HL-60/S4 (cell line): Measurements from ENCODE around the gene FGG.

Experiments used
- in situ Hi-C: fragments of 300-500 bp; cut with MboI; formaldehyde crosslinking; loops from 2 replicates; pipeline ENCODE4 v1.14.3; 2022; ENCODE audit warnings: low sequenced_read_pairs

Gene FGG

DNA sequence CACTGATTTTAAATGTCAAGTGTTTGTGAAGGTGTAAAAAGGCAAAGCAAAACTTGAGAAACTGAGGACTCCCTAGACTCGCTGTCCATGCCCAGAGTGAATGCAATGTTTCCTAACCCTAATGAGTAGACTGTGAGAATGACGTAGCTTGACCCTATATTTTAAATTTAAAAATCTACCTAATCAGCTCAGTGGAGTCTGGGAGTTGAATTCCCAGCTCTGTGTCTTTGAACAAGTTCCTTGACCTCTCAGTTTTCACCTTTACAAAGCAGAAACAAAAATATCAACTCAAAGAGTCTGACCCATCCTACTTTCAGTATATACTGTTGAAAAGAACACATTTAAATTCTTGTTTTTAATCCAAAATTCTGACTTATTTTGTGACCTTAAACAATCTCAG, 24.3 kb downstream of the FGG start:
- in situ Hi-C loops: no loop called here

DNA sequence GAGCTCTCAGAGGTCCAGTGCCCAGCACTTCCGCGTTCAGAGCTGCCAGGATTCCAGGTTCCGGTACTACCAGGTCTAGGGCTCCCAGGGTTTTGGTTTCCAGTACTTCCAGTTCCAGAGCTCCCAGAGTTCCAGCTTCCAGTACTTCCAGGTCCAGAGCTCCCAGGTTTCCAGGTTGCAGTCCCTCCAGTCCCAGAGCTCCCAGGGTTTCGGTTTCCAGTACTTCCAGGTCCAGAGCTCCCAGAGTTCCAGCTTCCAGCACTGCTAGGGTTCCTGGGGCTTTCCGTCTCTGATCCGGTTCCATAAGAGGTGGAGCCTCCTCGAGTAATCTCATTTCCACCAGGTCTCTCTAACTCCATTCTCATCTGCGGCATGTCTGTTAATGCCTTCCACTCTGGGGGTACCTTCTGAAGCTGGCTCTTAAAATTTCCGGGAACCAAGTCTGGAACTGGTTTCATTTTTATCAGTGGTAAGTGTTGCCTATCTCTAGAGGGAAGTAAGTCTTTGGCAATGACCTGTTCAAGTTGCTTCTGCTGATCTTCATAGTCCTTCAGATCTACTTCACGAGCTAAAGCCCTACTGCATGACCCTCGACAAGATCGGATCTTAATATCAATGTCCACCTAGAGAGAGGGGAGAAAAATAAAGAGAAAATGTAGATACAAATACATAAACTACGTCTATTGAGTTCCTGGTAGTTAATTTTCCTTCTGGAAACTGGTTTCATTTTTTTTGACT, 26.0 kb downstream of the FGG start:
- in situ Hi-C loops: no loop called here

DNA sequence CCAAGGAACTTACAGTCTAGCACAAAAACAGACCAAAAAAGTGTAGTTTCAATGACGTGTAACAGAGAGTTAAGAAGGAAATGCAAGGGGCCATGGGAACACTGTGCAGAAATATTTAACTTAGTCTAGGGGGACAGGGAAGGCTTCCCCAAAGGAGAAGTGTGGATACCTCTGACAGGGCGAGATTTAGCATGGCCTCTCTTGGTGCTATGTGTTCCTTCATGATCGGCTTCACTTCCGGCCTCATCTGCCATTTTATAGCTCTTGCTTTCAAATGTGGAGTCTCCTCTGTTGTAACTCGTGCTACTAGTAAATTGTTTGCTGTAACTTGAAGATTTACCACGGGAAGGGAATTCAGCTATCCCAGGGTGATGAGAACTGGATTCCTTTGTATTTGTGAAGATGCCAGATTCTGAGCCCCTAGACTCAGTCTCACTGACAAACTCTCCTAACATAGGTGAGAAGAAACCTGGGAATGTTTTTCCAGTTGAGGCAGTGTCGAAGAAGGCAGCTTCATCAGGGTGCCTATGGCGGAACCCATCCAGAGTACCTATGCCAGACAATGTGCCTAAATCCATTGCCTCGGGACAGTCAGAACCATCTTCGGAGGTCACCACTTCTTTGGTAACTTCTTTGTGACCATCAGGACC, 27.0 kb downstream of the FGG start:
- in situ Hi-C loops: no loop called here

DNA sequence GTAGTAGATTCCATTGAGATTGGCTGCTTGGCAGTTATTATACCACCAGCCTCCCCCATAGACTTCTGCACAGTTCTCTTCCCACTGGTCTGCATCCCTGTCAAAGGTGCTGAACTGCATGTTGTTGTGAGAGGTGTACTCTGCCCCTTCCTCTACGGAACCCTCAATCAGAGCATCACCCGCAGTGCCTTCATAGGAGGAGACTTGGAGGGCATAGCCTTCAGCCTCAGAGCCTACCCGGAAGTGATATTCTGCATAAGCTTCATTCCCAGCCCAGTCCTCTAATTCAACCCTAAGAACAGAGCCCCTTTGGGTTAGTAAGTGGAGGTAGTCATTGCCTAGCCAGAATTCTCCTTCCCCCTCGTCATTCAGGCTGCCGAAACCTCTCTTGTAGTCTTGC, 28.2 kb downstream of the FGG start:
- in situ Hi-C loops: no loop called here

DNA sequence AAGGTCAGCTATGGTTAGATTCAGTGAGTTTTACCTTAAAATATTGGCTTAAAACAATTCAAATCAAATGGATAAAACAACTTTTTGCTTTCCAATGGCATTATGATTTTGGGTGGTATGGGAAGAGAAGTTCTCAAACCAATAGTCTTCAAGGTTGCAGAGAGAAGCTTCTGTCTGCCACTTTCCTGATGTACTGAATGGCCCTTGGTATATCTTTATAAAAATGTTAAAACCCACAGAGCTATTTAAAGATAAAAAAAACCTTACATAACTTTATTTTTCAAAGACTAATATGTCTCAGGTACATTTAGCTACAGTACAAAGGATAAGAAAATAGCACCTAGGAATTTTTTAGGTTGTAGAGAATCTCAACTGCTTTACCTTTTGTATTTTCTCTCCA, 28.8 kb downstream of the FGG start:
- in situ Hi-C loops: no loop called here

DNA sequence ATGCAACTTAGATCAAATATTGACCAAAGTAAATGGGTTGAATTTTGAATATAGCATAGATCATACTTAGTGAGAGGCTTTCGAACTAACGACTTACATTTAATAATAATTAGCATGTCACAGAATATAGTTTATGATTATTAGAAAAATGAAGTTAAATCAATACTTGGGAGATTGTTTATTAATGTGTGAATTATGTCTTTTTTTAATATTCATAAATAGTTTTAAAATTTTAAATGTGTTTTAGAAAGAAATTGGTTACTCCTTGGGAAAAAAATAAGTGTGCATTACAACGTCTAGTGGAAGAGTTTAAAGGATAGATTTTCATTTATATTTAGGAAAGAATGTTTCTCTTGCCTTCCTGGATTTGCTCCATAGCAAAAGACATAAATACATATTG, 29.2 kb downstream of the FGG start:
- in situ Hi-C loops: no loop called here

DNA sequence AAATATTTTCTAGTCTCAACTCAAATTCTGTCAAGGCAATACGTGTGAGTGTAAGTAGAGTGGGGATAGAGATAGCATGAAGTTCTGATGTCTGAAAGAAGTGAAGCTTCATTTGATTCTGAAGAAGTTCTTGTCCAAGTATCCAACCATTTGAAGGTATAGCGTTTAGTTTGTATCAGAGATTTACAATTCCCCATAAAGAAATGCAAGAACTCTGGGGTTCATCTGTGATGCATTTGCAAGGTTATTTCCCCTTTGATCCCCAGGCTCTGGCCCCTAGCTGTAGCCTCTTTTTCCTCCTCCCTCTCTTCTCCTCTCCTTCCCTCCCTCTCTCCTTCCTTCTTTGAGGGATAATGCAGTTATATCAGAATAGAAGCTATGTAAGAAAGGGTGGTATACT, 29.7 kb downstream of the FGG start:
- in situ Hi-C loops: no loop called here

DNA sequence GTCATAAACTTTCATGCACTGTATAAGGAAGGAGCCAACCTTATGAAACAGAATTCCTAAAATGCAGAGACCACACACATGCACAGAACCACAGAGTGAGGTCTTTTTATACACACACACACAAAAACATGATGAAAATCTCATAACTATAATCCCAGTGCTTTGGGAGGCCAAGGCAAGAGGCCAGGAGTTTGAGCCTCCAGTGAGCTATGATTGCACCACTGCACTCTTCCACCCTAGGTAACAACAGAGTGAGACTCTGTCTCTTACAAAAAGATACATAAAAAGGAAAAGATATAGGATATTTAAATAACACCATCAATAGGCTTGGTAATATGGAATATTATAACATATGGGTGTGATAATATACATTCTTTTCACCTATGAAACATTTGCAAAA, 32.5 kb downstream of the FGG start:
- in situ Hi-C loops: no loop called here

DNA sequence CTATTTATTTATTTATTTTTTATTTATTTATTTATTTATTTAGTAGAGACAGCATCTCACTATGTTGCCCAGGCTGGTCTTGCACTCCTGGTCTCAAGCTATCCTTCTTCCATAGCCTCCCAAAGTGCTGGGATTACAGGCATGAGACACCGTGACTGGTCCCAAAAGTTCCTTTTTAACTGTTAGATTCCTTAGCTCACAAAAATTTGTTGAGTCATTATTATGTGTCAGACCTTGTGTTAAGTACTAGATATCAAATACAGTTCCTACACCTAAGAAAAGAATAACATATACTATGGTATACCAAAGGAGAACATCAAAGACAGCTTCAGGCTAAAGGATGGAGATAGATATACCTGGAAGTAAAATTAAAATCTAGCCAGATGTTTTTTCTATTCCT, 33.5 kb downstream of the FGG start:
- in situ Hi-C loops: no loop called here

DNA sequence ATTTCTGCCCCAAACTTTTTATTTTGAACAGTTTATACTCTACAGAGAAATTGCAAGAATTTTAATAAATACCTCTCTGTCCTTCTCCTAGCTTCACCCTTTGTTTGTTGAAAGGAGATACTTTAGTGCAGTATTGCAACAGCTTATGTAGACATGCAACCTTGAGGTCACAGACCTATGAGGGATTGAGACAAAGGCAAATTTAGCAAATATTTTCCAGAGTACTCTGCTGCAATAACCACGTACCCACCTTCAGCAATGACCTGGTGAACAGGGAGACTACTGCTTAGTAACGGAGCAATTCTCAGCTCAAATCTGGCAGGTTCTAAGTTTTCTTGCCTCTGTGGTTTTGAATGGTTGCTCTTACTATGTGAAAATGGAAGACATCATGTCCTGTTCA, 35.1 kb downstream of the FGG start:
- in situ Hi-C loops: no loop called here

DNA sequence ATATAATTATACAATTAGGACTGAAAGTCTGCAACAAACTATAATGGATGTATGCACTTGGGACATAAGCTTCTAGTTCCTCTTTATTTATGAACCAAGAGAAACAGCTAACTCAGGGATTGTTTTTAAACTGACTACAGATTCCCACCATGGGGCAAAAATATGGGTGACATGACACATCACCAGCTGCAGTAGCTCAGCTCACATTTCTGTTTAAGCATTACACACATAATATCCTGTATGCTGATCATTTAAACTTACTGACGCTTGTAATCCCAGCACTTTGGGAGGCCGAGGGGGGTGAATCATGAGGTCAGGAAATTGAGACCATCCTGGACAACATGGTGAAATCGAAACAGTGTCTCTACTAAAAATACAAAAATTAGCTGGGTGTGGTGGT, 38.1 kb downstream of the FGG start:
- in situ Hi-C loops: no loop called here

DNA sequence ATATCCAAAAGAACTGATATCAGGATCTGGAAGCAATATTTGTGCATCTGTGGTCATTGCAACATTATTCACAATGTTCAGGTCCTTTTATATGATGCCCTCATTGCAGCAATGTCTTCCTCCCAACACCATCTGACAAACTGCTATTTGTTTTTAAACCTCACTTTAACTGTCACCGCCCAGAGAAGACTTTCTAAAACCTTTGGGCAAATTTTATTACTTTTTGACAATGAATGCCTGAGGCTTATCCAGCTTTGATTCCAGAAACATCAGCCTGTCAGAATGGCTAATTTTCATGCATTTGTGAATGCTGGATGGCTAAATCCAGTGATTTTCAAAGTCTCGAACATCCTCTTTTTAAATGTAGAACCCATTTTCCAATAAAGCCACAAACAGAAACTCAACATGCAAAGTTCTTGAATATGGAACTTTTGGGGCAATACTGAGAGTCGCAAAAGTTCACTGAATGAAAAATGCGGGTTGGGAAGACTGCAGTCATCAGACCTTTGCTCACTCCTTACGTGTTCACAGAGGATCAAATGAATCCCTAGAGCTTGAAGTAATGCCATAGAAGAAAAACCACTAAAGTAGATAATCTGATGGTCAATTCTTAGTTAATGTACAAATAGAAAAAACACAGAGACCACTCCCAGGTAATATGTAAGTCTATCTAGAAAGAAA, 39.1 kb downstream of the FGG start:
- in situ Hi-C loops: no loop called here

DNA sequence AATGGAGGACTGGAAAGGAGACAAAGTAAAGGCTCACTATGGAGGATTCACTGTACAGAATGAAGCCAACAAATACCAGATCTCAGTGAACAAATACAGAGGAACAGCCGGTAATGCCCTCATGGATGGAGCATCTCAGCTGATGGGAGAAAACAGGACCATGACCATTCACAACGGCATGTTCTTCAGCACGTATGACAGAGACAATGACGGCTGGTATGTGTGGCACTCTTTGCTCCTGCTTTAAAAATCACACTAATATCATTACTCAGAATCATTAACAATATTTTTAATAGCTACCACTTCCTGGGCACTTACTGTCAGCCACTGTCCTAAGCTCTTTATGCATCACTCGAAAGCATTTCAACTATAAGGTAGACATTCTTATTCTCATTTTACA, 42.9 kb downstream of the FGG start:
- in situ Hi-C loops: no loop called here

DNA sequence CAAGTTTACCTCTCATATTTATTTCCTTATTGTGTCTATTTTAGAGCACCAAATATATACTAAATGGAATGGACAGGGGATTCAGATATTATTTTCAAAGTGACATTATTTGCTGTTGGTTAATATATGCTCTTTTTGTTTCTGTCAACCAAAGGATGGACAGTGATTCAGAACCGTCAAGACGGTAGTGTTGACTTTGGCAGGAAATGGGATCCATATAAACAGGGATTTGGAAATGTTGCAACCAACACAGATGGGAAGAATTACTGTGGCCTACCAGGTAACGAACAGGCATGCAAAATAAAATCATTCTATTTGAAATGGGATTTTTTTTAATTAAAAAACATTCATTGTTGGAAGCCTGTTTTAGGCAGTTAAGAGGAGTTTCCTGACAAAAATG, 43.4 kb downstream of the FGG start:
- in situ Hi-C loops: no loop called here

DNA sequence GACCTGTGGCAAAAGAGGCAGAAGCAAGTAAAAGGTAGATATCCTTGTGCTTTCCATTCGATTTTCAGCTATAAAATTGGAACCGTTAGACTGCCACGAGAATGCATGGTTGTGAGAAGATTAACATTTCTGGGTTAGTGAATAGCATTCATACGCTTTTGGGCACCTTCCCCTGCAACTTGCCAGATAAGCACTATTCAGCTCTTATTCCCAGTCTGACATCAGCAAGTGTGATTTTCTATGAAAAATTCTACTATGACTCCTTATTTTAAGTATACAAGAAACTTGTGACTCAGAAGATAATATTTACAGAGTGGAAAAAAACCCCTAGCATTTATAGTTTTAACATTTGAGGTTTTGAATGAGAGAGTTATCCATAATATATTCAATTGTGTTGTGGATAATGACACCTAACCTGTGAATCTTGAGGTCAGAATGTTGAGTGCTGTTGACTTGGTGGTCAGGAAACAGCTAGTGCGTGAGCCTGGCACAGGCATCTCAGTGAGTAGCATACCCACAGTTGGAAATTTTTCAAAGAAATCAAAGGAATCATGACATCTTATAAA, 45.7 kb downstream of the FGG start:
- in situ Hi-C loops: no loop called here

DNA sequence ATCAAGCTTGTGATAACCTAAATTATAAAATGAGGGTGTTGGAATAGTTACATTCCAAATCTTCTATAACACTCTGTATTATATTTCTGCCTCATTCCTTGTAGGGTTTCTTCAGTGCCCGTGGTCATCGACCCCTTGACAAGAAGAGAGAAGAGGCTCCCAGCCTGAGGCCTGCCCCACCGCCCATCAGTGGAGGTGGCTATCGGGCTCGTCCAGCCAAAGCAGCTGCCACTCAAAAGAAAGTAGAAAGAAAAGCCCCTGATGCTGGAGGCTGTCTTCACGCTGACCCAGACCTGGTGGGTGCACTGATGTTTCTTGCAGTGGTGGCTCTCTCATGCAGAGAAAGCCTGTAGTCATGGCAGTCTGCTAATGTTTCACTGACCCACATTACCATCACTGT, 46.8 kb downstream of the FGG start:
- in situ Hi-C loops: no loop called here

DNA sequence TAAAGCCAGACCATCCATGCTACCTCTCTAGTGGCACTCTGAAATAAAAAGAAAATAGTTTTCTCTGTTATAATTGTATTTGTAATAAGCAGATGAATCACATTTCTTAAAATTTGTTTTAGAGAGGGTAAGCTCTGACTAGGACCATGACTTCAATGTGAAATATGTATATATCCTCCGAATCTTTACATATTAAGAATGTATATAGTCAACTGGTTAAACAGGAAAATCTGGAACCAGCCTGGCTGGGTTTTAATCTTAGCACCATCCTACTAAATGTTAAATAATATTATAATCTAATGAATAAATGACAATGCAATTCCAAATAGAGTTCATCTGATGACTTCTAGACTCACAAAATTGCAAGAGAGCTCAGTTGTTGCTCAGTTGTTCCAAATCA, 48.1 kb downstream of the FGG start:
- in situ Hi-C loops: no loop called here

DNA sequence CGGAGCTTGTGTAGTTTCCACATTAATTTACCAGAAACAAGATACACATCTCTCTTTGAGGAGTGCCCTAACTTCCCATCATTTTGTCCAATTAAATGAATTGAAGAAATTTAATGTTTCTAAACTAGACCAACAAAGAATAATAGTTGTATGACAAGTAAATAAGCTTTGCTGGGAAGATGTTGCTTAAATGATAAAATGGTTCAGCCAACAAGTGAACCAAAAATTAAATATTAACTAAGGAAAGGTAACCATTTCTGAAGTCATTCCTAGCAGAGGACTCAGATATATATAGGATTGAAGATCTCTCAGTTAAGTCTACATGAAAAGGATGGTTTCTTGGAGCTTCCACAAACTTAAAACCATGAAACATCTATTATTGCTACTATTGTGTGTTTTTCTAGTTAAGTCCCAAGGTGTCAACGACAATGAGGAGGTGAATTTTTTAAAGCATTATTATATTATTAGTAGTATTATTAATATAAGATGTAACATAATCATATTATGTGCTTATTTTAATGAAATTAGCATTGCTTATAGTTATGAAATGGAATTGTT, 49.7 kb downstream of the FGG start, which contains the start of gene FGB:
Gene FGB, plus strand, starts transcription at position 315 of the 558 bp plus-strand sequence. Its CDS starts 8 bp downstream, at position 323.
- in situ Hi-C loops: no loop called here

DNA sequence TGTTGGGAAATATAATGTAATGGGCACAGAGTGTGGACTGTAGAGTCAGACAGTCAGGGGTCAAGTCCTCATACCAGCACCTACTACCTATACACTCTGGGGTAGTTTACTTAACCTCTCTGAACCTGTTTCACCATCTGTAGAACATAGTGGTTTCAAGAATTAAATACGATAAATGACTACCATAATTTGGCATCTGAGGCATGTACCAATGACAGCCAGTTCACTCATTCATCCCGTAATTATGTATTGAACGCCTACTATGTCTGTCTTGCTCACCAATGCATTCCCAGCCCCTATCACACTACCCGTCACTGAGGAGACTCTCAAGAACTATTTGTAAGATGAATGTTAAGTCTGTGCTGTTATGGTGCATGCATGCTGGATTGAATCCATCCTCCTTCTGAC, 51.6 kb downstream of the FGG start:
- in situ Hi-C loops: no loop called here

DNA sequence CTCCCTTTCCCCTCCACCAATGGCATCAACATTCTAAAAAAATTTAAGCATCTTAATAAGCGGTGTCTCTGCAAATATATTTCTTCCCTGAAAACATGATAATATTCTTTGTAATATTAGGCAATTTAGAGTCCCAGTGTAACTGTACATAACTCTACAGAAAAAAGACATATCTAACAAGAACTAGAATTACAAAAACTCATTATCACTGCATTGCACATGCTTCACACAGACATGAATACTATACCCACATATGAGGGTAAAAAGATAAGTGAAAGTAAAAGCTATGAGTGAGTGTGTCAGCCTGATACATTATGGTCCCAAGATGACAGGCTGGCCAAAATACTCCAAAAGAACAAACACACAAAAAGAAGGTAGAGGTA, 52.0 kb downstream of the FGG start:
- in situ Hi-C loops: no loop called here
